ENCODE measurements around the gene RBM43. TPM values are rescaled to one million over a fixed set of nuclear protein-coding genes. Genes with fewer than 3 reads are reported as not detected.
A peak's percentile ranks its signal among the peaks of the same experiment; 100 is the strongest.
"Not testable (repeated sequence)": the region's sequence is repeated elsewhere in the genome, so short reads cannot be mapped to it uniquely, and the experiment has no call there.

Gene RBM43
- total RNA-seq (2021) = 1.8 and 2.0 TPM in 2 replicates
- long read RNA-seq, full-length matches to known transcripts = 1 of 1 reads
- long read RNA-seq, partial matches to known transcripts = 0 of 1 reads
- long read RNA-seq, other reads (novel, unspliced or antisense) = 0 of 1 reads

DNA sequence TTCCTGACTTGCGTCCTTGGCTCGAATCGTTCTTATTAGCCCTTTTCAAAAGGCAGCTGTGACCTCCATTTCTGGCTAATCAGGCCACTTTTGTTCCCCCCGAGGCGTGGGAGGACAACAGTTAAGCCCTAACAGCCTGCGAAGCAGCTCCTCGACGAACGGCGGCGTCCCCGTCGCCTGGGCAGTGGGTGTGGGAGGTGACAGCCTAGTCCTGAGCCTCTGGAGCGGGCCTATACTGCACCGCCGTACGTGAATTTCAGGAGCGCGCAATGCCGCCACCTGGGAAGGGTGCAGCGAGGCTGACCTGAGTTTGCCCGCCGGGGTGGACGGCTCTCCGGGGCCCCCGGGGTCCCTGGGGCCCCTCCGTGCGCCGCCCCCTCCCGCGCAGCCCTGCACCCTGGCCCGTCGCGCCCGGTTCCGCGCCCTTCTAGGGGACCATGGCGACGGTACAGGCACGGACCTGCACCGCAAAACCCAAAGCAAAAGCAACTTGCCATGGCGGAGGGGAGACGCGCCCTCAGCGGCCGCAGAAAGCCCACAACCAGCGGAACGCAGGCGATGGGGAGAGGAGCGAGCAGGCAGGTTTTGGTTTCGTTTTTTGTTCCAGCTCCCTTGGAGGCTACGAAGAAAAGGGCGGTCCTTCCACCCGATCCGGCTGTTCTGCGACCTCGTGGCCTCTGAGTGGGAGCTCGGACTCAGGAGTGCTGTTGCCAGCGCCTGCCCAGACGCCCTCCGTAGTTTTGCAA, at the start of gene RBM43:
RBM43 (minus strand) TSS at position 633 of the 746 bp plus-strand sequence; CDS start at position 497, 136 bp downstream.
- Histone ChIP-seq H2AFZ (ENCODE audit: low read length) (no peak within 1 kb of the TSS), H2BK20ac (ENCODE audit: low read depth, low read length, poor library complexity, severe bottlenecking) (no peak within 1 kb of the TSS), H4K5ac (ENCODE audit: insufficient read length, low read depth, low read length) (no peak within 1 kb of the TSS), H3K9me3 (ENCODE audit: control insufficient read depth, low read depth, low read length) (no peaks in the 10 kb centered on the region), H3K4me1 (ENCODE audit: insufficient read depth, low read length) (no peaks in the 10 kb centered on the region; the same call in 1 of the 2 replicates), H2BK120ac (ENCODE audit: low read depth, low read length, poor library complexity, severe bottlenecking) (no peak within 1 kb of the TSS), H3K79me2 (ENCODE audit: insufficient read depth, low read length) (no peaks in the 10 kb centered on the region), H2AK5ac (ENCODE audit: insufficient read length, low read length) (no peak within 1 kb of the TSS), H3K23ac (ENCODE audit: insufficient read length, low read depth, low read length) (no peak within 1 kb of the TSS), H3T11ph (ENCODE audit: low read length) (no peak within 1 kb of the TSS), H4K91ac (ENCODE audit: insufficient read length, low read depth, low read length) (no peak within 1 kb of the TSS), H3K9ac (ENCODE audit: extremely low read depth, insufficient read length, low read length) (peak within 1 kb of the TSS; percentile 51), H3K27me3 (ENCODE audit: insufficient read depth, low read length) (no peaks in the 10 kb centered on the region), H3K27ac (ENCODE audit: insufficient read length, low read depth, low read length) (no peak within 1 kb of the TSS), H4K20me1 (ENCODE audit: control insufficient read depth, insufficient read depth, insufficient read length) (no peaks in the 10 kb centered on the region), H4K8ac (replicated peaks; ENCODE audit: insufficient read length, low read depth, low read length) (no peak within 1 kb of the TSS), H3K23me2 (ENCODE audit: insufficient read length, low read depth, low read length, poor library complexity, severe bottlenecking) (no peaks in the 10 kb centered on the region), H3K14ac (ENCODE audit: insufficient read depth, low read length) (peak within 1 kb of the TSS; percentile 93), H3K56ac (ENCODE audit: insufficient read length, low read depth, low read length) (no peak within 1 kb of the TSS), H2BK5ac (ENCODE audit: insufficient read length, low read length) (no peak within 1 kb of the TSS), H2BK12ac (ENCODE audit: insufficient read length, low read depth, low read length) (no peak within 1 kb of the TSS), H2BK15ac (ENCODE audit: low read depth, low read length) (no peak within 1 kb of the TSS), H3K4ac (ENCODE audit: low read depth, low read length) (no peak within 1 kb of the TSS), H3K79me1 (ENCODE audit: insufficient read depth, low read depth, low read length, poor library complexity, severe bottlenecking) (no peaks in the 10 kb centered on the region), H3K4me2 (ENCODE audit: insufficient read depth, insufficient read length, low read length) (peak within 1 kb of the TSS; percentile 58), H3K18ac (ENCODE audit: insufficient read length, low read depth, low read length) (peak within 1 kb of the TSS; percentile 61)
- WGBS (ENCODE audit: extremely low coverage, insufficient read length, low lambda C conversion rate) = no CpG with 5 or more reads among the region's 61 CpGs
- DNase-seq = peak; percentile 78
- Mint-ChIP-seq H3K4me1 (peaks cover 31 to 34% of the 10 kb centered on the region in 2 experiments), H3K27me3 (ENCODE audit: low read depth) (peaks cover 3% of the 10 kb centered on the region; the same call in 1 of the 2 replicates), H3K36me3 (ENCODE audit: insufficient read depth in 1 of 3, low read depth in 3 of 3) (peaks cover 0 to 5% (median 0%) of the 10 kb centered on the region in 3 experiments; a peak in 3 of 7 replicates), H3K9me3 (no peaks in the 10 kb centered on the region; a peak in 1 of 5 replicates), H3K27ac (peak within 1 kb of the TSS in 2 of 3 experiments; percentile 67 to 90; a peak in 4 of 7 replicates), H3K4me3 (peak within 1 kb of the TSS; percentile 73 to 76)
- TF ChIP-seq CTCF (conservative IDR thresholded peaks at IDR 0.05) = peak; percentile 12; the same call in 2 of the 3 replicates

DNA sequence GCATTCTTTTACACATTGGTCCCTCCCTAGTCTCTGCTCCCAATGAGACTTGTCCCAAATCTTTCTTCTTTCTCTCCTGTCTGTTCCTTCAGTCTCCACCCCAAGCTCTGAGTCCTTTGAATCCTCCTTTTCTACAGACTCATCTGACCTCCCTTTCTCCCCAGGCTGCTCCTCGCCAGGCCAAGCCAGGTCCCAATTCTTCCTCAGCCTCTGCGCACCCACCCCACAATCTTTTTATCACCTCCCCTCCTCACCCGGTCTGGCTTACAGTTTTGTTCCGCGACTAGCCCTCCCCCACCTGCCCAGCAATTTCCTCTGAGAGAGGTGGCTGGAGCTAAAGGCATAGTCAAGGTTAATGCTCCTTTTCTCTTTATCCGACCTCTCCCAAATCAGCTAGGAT, 48.6 kb upstream of the RBM43 start:
- H3K36me3 Mint-ChIP-seq (ENCODE audit: insufficient read depth in 1 of 3, low read depth in 3 of 3); H4K5ac ChIP-seq (ENCODE audit: insufficient read length, low read depth, low read length); H3K4me1 Mint-ChIP-seq; H3K23me2 ChIP-seq (ENCODE audit: insufficient read length, low read depth, low read length, poor library complexity, severe bottlenecking); H4K8ac ChIP-seq (replicated peaks; ENCODE audit: insufficient read length, low read depth, low read length); H3K79me2 ChIP-seq (ENCODE audit: insufficient read depth, low read length); H2AFZ ChIP-seq (ENCODE audit: low read length); H3K9ac ChIP-seq (ENCODE audit: extremely low read depth, insufficient read length, low read length); H2AK5ac ChIP-seq (ENCODE audit: insufficient read length, low read length); H3K56ac ChIP-seq (ENCODE audit: insufficient read length, low read depth, low read length); H3K9me3 Mint-ChIP-seq; H3K27ac ChIP-seq (ENCODE audit: insufficient read length, low read depth, low read length); H3K27me3 ChIP-seq (ENCODE audit: insufficient read depth, low read length); H3K4me2 ChIP-seq (ENCODE audit: insufficient read depth, insufficient read length, low read length); H2BK120ac ChIP-seq (ENCODE audit: low read depth, low read length, poor library complexity, severe bottlenecking); DNase-seq; H2BK5ac ChIP-seq (ENCODE audit: insufficient read length, low read length); H4K20me1 ChIP-seq (ENCODE audit: control insufficient read depth, insufficient read depth, insufficient read length); H2BK12ac ChIP-seq (ENCODE audit: insufficient read length, low read depth, low read length); H4K91ac ChIP-seq (ENCODE audit: insufficient read length, low read depth, low read length); H3K14ac ChIP-seq (ENCODE audit: insufficient read depth, low read length); H3K79me1 ChIP-seq (ENCODE audit: insufficient read depth, low read depth, low read length, poor library complexity, severe bottlenecking); H3K9me3 ChIP-seq (ENCODE audit: control insufficient read depth, low read depth, low read length); H2BK20ac ChIP-seq (ENCODE audit: low read depth, low read length, poor library complexity, severe bottlenecking); H3K18ac ChIP-seq (ENCODE audit: insufficient read length, low read depth, low read length); H3T11ph ChIP-seq (ENCODE audit: low read length); H3K27me3 Mint-ChIP-seq (ENCODE audit: low read depth); H3K23ac ChIP-seq (ENCODE audit: insufficient read length, low read depth, low read length); H3K27ac Mint-ChIP-seq; H3K4me3 Mint-ChIP-seq; H2BK15ac ChIP-seq (ENCODE audit: low read depth, low read length); H3K4me1 ChIP-seq (ENCODE audit: insufficient read depth, low read length); H3K4ac ChIP-seq (ENCODE audit: low read depth, low read length): not testable (repeated sequence)
- no CpG with 5 or more reads among the region's 6 CpGs for WGBS (ENCODE audit: extremely low coverage, insufficient read length, low lambda C conversion rate)
